IMR-90 (cell line): Measurements from ENCODE around the gene GNL3. TPM values are rescaled to one million over a fixed set of nuclear protein-coding genes. Genes with fewer than 3 reads are reported as not detected.

ENCODE experiments used
- ATAC-seq: fragments of 200-7000 bp; cut with Tn5 transposase; 2 replicates; pipeline ENCODE4 v1.9.1; 2020; ENCODE audit warnings: low read depth, mild to moderate bottlenecking, moderate library complexity
- BruUV-seq: library from RNA; stranded (reverse); fragments of 400-500 nt; replicated peaks from 2 replicates; lab custom pipeline; 2021; lab: Mats Ljungman, UMichigan
- CTCF ChIA-PET: fragments of 300-600 bp; formaldehyde crosslinking; extraction: SDS; loops from one replicate; lab custom pipeline; 2021; ENCODE audit warnings: antibody characterized with exemption; lab: Yijun Ruan, JAX
- POLR2A ChIA-PET: fragments of 300-600 bp; sonication (Branson Sonifier 250); formaldehyde crosslinking; loops from one replicate; lab custom pipeline; 2022; ENCODE audit warnings: antibody characterized with exemption; ENCODE audit not compliant: unreplicated experiment; lab: Charles Lee
- DNase-seq: peaks from one replicate; pipeline ENCODE4 v3.0.0; 2013
- H2AFZ ChIP-seq: replicated peaks from 2 replicates; pipeline ENCODE3; 2013; ENCODE audit warnings: low read length, mild to moderate bottlenecking; ENCODE audit not compliant: poor library complexity
- H2AK5ac ChIP-seq: 2 replicates; pipeline ENCODE4 v1.6.1; 2013; ENCODE audit warnings: low read depth, low read length, inconsistent platforms
- H2AK9ac ChIP-seq: replicated peaks from 2 replicates; pipeline ENCODE3; 2013; ENCODE audit warnings: mild to moderate bottlenecking, low read depth, low read length, moderate library complexity; ENCODE audit not compliant: poor library complexity
- H2BK120ac ChIP-seq: 2 replicates; pipeline ENCODE4 v1.6.1; 2013; ENCODE audit warnings: low read depth, low read length, inconsistent platforms
- H2BK15ac ChIP-seq: 3 replicates; pipeline ENCODE4 v1.6.1; 2013; ENCODE audit warnings: low read depth, low read length, inconsistent platforms
- H2BK20ac ChIP-seq: 2 replicates; pipeline ENCODE4 v1.6.1; 2013; ENCODE audit warnings: low read depth, mild to moderate bottlenecking, inconsistent platforms, low read length, moderate library complexity
- H2BK5ac ChIP-seq: 2 replicates; pipeline ENCODE4 v1.6.1; 2013; ENCODE audit warnings: mild to moderate bottlenecking, low read depth, low read length, inconsistent platforms; ENCODE audit not compliant: poor library complexity, severe bottlenecking
- H3K14ac ChIP-seq: replicated peaks from 2 replicates; pipeline ENCODE4 v1.6.1; 2013; ENCODE audit warnings: low read depth, low read length, inconsistent platforms
- H3K18ac ChIP-seq: 2 replicates; pipeline ENCODE4 v1.6.1; 2013; ENCODE audit warnings: low read depth, low read length, control low read depth
- H3K23ac ChIP-seq: 2 replicates; pipeline ENCODE4 v1.6.1; 2013; ENCODE audit warnings: low read depth, low read length, inconsistent platforms
- H3K27ac ChIP-seq: 2 replicates; pipeline ENCODE4 v1.5.1; 2013; ENCODE audit warnings: mild to moderate bottlenecking, control low read depth, low read length; ENCODE audit not compliant: insufficient read depth
- H3K27me3 ChIP-seq: 2 replicates; pipeline ENCODE4 v1.6.1; 2013; ENCODE audit warnings: low read length; ENCODE audit not compliant: control insufficient read depth, insufficient read depth
- H3K36me3 ChIP-seq: 2 replicates; pipeline ENCODE4 v1.6.1; 2013; ENCODE audit warnings: low read length, mixed read lengths; ENCODE audit not compliant: control insufficient read depth, insufficient read depth
- H3K4ac ChIP-seq: 2 replicates; pipeline ENCODE4 v1.6.1; 2013; ENCODE audit warnings: low read depth, low read length, inconsistent platforms
- H3K4me1 ChIP-seq: 2 replicates; pipeline ENCODE4 v1.6.1; 2013; ENCODE audit warnings: low read length, mixed read lengths; ENCODE audit not compliant: control insufficient read depth, insufficient read depth
- H3K4me2 ChIP-seq: 2 replicates; pipeline ENCODE4 v1.6.1; 2013; ENCODE audit warnings: low read depth, mild to moderate bottlenecking, control low read depth, low read length, moderate library complexity
- H3K4me3 ChIP-seq: 2 replicates; pipeline ENCODE4 v1.5.1; 2013; ENCODE audit warnings: low read depth, mild to moderate bottlenecking, control low read depth, low read length, moderate library complexity; ENCODE audit not compliant: insufficient read depth
- H3K56ac ChIP-seq: 2 replicates; pipeline ENCODE4 v1.6.1; 2013; ENCODE audit warnings: low read length, inconsistent platforms; ENCODE audit not compliant: insufficient read depth; ENCODE audit errors: extremely low read depth
- H3K79me1 ChIP-seq, 2 experiments: 2 replicates each; pipeline ENCODE4 v1.6.1; 2013; ENCODE audit warnings: low read length in 2 of 2, inconsistent platforms in 1 of 2, low read depth in 1 of 2
- H3K9ac ChIP-seq: 2 replicates; pipeline ENCODE4 v1.6.1; 2013; ENCODE audit warnings: low read depth, low read length, control low read depth
- H3K9me1 ChIP-seq: 2 replicates; pipeline ENCODE4 v1.6.1; 2013; ENCODE audit warnings: low read length, inconsistent platforms; ENCODE audit not compliant: insufficient read depth
- H3K9me3 ChIP-seq: 2 replicates; pipeline ENCODE4 v1.6.1; 2013; ENCODE audit warnings: low read length; ENCODE audit not compliant: control insufficient read depth, insufficient read depth
- H4K20me1 ChIP-seq: 2 replicates; pipeline ENCODE4 v1.6.1; 2013; ENCODE audit warnings: low read length, inconsistent platforms; ENCODE audit not compliant: insufficient read depth
- H4K5ac ChIP-seq: 2 replicates; pipeline ENCODE4 v1.6.1; 2013; ENCODE audit warnings: mild to moderate bottlenecking, low read depth, low read length, control low read depth
- H4K8ac ChIP-seq, 2 experiments: 2 replicates each; pipeline ENCODE4 v1.6.1; 2013; ENCODE audit warnings: low read depth in 2 of 2, low read length in 2 of 2, control low read depth in 1 of 2, inconsistent platforms in 1 of 2
- H4K91ac ChIP-seq: 2 replicates; pipeline ENCODE4 v1.6.1; 2013; ENCODE audit warnings: low read depth, low read length, inconsistent platforms; ENCODE audit not compliant: insufficient read depth
- CEBPB ChIP-seq: IDR thresholded peaks from 2 replicates; pipeline ENCODE4 v1.6.1; 2012; ENCODE audit warnings: low read depth, low read length, improper control_type of control experiment
- CHD1 ChIP-seq: IDR thresholded peaks from 2 replicates; pipeline ENCODE4 v1.6.1; 2012; ENCODE audit warnings: low read depth, low read length, improper control_type of control experiment
- ELK1 ChIP-seq: fragments of 150-350 bp; IDR thresholded peaks from 2 replicates; pipeline ENCODE4 v1.6.1; 2016; ENCODE audit warnings: low read depth, mild to moderate bottlenecking, low read length, moderate library complexity, borderline replicate concordance
- FOS ChIP-seq: fragments of 150-350 bp; IDR thresholded peaks from 2 replicates; pipeline ENCODE4 v1.6.1; 2016; ENCODE audit warnings: low read depth, low read length
- MAFK ChIP-seq: IDR thresholded peaks from 2 replicates; pipeline ENCODE4 v1.6.1; 2012; ENCODE audit warnings: low read depth, low read length, improper control_type of control experiment
- MAZ ChIP-seq: IDR thresholded peaks from 2 replicates; pipeline ENCODE4 v1.6.1; 2012; ENCODE audit warnings: low read depth, mild to moderate bottlenecking, low read length, improper control_type of control experiment, moderate library complexity, borderline replicate concordance
- MXI1 ChIP-seq: IDR thresholded peaks from 2 replicates; pipeline ENCODE4 v1.6.1; 2012; ENCODE audit warnings: low read depth, mild to moderate bottlenecking, low read length, moderate library complexity, borderline replicate concordance
- NFE2L2 ChIP-seq: fragments of 150-350 bp; IDR thresholded peaks from 2 replicates; pipeline ENCODE4 v1.6.1; 2016; ENCODE audit warnings: low read depth, mild to moderate bottlenecking, low read length
- POLR2A ChIP-seq: IDR thresholded peaks from 2 replicates; pipeline ENCODE4 v1.6.1; 2012; ENCODE audit warnings: mild to moderate bottlenecking, low read depth, low read length
- RAD21 ChIP-seq: IDR thresholded peaks from 2 replicates; pipeline ENCODE4 v1.6.1; 2012; ENCODE audit warnings: low read length, improper control_type of control experiment
- RCOR1 ChIP-seq: IDR thresholded peaks from 2 replicates; pipeline ENCODE4 v1.6.1; 2012; ENCODE audit warnings: mild to moderate bottlenecking, low read length, improper control_type of control experiment; ENCODE audit not compliant: insufficient replicate concordance
- RFX5 ChIP-seq: IDR thresholded peaks from 2 replicates; pipeline ENCODE4 v1.8.0; 2012; ENCODE audit warnings: low read depth, mild to moderate bottlenecking, low read length, moderate library complexity
- SMC3 ChIP-seq: fragments of 150-350 bp; IDR thresholded peaks from 2 replicates; pipeline ENCODE4 v1.6.1; 2016; ENCODE audit warnings: low read depth, mild to moderate bottlenecking, antibody characterized with exemption, low read length, moderate library complexity
- USF2 ChIP-seq: fragments of 150-350 bp; IDR thresholded peaks from 2 replicates; pipeline ENCODE4 v1.6.1; 2017; ENCODE audit warnings: mild to moderate bottlenecking, antibody characterized with exemption, low read length, low read depth
- WGBS, 2 experiments: methylation state at CpG; one replicate each; pipeline versions ENCODE4 v1.1.5 to v1.1.7; 2013; ENCODE audit warnings: missing lambda C conversion rate in 2 of 2; ENCODE audit not compliant: insufficient read length in 1 of 2; ENCODE audit errors: extremely low coverage in 2 of 2; 5-methylcytosine and 5-hydroxymethylcytosine counted together
- dilution Hi-C: fragments of 300-500 bp; cut with HindIII; formaldehyde crosslinking; loops from one replicate; pipeline ENCODE4 v1.14.3; 2018; ENCODE audit warnings: low sequenced_read_pairs; ENCODE audit not compliant: unreplicated experiment
- in situ Hi-C: fragments of 300-500 bp; cut with MboI; formaldehyde crosslinking; loops from 3 replicates; pipeline ENCODE4 v1.14.3; 2019; ENCODE audit warnings: low sequenced_read_pairs, inconsistent platforms, mixed read lengths
- intact Hi-C: fragments of 100-400 bp; cut with micrococcal nuclease; formaldehyde crosslinking; loops from 2 replicates; pipeline ENCODE4 v1.10.0; 2022
- polyA plus RNA-seq, 3 experiments: library from polyadenylated mRNA; depleted of rRNA; stranded (reverse); fragments of >200 nt; gene quantifications; 2 replicates each; pipeline ENCODE4 v1.2.3, GENCODE V29; 2012; ENCODE audit warnings: low replicate concordance in 1 of 3
- total RNA-seq: library from RNA; depleted of rRNA; stranded (reverse); fragments of >200 nt; gene quantifications from 2 replicates; pipeline ENCODE4 v1.2.3, GENCODE V29; 2012

The GNL3 gene
- total and polyA plus RNA-seq, 2 of the 4 experiments (the other 2 are of a cell fraction): 66.0 to 90.4 TPM

GRCh38 chr3:52705688-52706686 is 20.2 kb downstream of the GNL3 start, which contains the start of the genes GLT8D1 and SPCS1:
Gene GLT8D1, minus strand, starts transcription at chr3:52705791. Its CDS starts 5,331 bp downstream, at chr3:52700460.
Gene SPCS1, plus strand, starts transcription at chr3:52706106. Its CDS starts 141 bp downstream, at chr3:52706247.
- dilution Hi-C loops: no loop called here
- Histone ChIP-seq H3K9me3 (no peaks in the 10 kb centered on the region), H2BK120ac (peak within 1 kb of the TSS; percentile 53), H4K8ac (peak within 1 kb of the TSS; percentile 87 to 96), H2BK15ac (peak within 1 kb of the TSS; percentile 59; the same call in 1 of the 3 replicates), H3K4ac (peak within 1 kb of the TSS; percentile 97), H3K79me1 (peaks cover 22 to 61% of the 10 kb centered on the region in 2 experiments), H3K4me1 (peaks cover 5% of the 10 kb centered on the region), H2BK5ac (peak within 1 kb of the TSS; percentile 91), H3K4me3 (peak within 1 kb of the TSS; percentile 95), H3K27me3 (no peaks in the 10 kb centered on the region), H2BK20ac (no peak within 1 kb of the TSS; the same call in 1 of the 2 replicates), H4K20me1 (peaks cover 12% of the 10 kb centered on the region; the same call in 1 of the 2 replicates), H3K14ac (peak within 1 kb of the TSS; percentile 99), H4K5ac (peak within 1 kb of the TSS; percentile 87), H3K18ac (peak within 1 kb of the TSS; percentile 58), H3K36me3 (peaks cover 4% of the 10 kb centered on the region), H3K9ac (peak within 1 kb of the TSS; percentile 98), H2AK9ac (peak within 1 kb of the TSS; percentile 100), H4K91ac (peak within 1 kb of the TSS; percentile 96), H2AK5ac (peak within 1 kb of the TSS; percentile 99), H3K9me1 (peaks cover 5% of the 10 kb centered on the region; the same call in 1 of the 2 replicates), H3K4me2 (peak within 1 kb of the TSS; percentile 100), H2AFZ (peak within 1 kb of the TSS; percentile 100), H3K56ac (peak within 1 kb of the TSS; percentile 92), H3K23ac (peak within 1 kb of the TSS; percentile 95), H3K27ac (peak within 1 kb of the TSS; percentile 97)
- intact Hi-C loops: no loop called here
- in situ Hi-C loops: no loop called here
- POLR2A ChIA-PET: no interaction called here
- CTCF ChIA-PET: no interaction called here
- 0% methylated on average over 34 of the region's 94 CpGs; no CpG with 5 or more reads in 1 of the 2 experiments for WGBS, 2 experiments
- no TSS peak for BruUV-seq
- peak; percentile 91 for ATAC-seq
- peak; percentile 79 for DNase-seq
- TF ChIP-seq SMC3 (no peak), POLR2A (peak; percentile 87), MAFK (no peak), USF2 (no peak), MXI1 (peak; percentile 94), CHD1 (no peak), RAD21 (no peak), FOS (no peak), CEBPB (no peak), NFE2L2 (no peak), ELK1 (no peak), RFX5 (no peak), RCOR1 (no peak), MAZ (no peak)
